ENCODE data around the gene UQCRC1. TPM values are rescaled to one million over a fixed set of nuclear protein-coding genes. Genes with fewer than 3 reads are reported as not detected.

Gene UQCRC1
- total RNA-seq, 1 experiment from 2014 or later = 575 TPM

- H3K79me2 ChIP-seq (ENCODE audit: low read length) = peaks cover 16% of the 10 kb centered on the region
- no peak overlapping the region for H3K4me3 ChIP-seq (ENCODE audit: low read length)
- no peak overlapping the region for H3K4me2 ChIP-seq (ENCODE audit: low read length)
- no peak overlapping the region for H3K9ac ChIP-seq (ENCODE audit: low read length)
- ChIA-PET CTCF (interaction anchor here (0.7 kb wide), 1 partner anchor 10 kb away, joined by 8 read pairs; no protein-coding TSS in a partner anchor), POLR2A (ENCODE audit: unreplicated experiment) (no interaction called here)
- TF ChIP-seq EZH2 (IDR thresholded peaks at IDR 0.05; ENCODE audit: low read length, unreplicated experiment) (no peak), CTCF (conservative IDR thresholded peaks at IDR 0.05; ENCODE audit: low read depth, low read length) (no peak)
- no peaks in the 10 kb centered on the region for H3F3A ChIP-seq (ENCODE audit: low read length, unreplicated experiment)
- no peak overlapping the region for H2AFZ ChIP-seq (ENCODE audit: low read length)
- intact Hi-C loops (cut with micrococcal nuclease) = no loop called here
- H3K9me3 ChIP-seq (ENCODE audit: low read length) = no peaks in the 10 kb centered on the region
- no peaks in the 10 kb centered on the region for H3K27me3 ChIP-seq (ENCODE audit: low read length)
- peaks cover 74% of the 10 kb centered on the region for H3K36me3 ChIP-seq (ENCODE audit: low read depth, low read length)
- H3K27ac ChIP-seq (ENCODE audit: low read length) = no peak overlapping the region
- DNase-seq = no peak
- no TSS peak for BruUV-seq (replicated peaks)
- H4K20me1 ChIP-seq (ENCODE audit: low read length) = no peaks in the 10 kb centered on the region
- no peak for ATAC-seq
- H3K9me2 ChIP-seq (replicated peaks; ENCODE audit: low read length) = no peaks in the 10 kb centered on the region
- H3K4me1 ChIP-seq (ENCODE audit: insufficient read depth, low read length) = peaks cover 48% of the 10 kb centered on the region
Observed at GRCh38 chr3:48601622-48601994, 7.8 kb downstream of the UQCRC1 start.

- ATAC-seq (no peak), DNase-seq (no peak)
- Histone ChIP-seq H3K9ac (ENCODE audit: low read length) (no peak overlapping the region), H3K27ac (ENCODE audit: low read length) (no peak overlapping the region), H3K9me3 (ENCODE audit: low read length) (no peaks in the 10 kb centered on the region), H3K27me3 (ENCODE audit: low read length) (no peaks in the 10 kb centered on the region), H3K36me3 (ENCODE audit: low read depth, low read length) (peaks cover 70% of the 10 kb centered on the region), H4K20me1 (ENCODE audit: low read length) (no peaks in the 10 kb centered on the region), H2AFZ (ENCODE audit: low read length) (no peak overlapping the region), H3F3A (ENCODE audit: low read length, unreplicated experiment) (no peaks in the 10 kb centered on the region), H3K4me1 (ENCODE audit: insufficient read depth, low read length) (peaks cover 54% of the 10 kb centered on the region), H3K9me2 (replicated peaks; ENCODE audit: low read length) (no peaks in the 10 kb centered on the region), H3K4me3 (ENCODE audit: low read length) (no peak overlapping the region), H3K79me2 (ENCODE audit: low read length) (peaks cover 12% of the 10 kb centered on the region), H3K4me2 (ENCODE audit: low read length) (no peak overlapping the region)
- ChIA-PET CTCF (no interaction called here), POLR2A (ENCODE audit: unreplicated experiment) (no interaction called here)
- TF ChIP-seq EZH2phosphoT487 (IDR thresholded peaks at IDR 0.05; ENCODE audit: borderline replicate concordance, low read length) = no peak
- no peak for TF ChIP-seq CTCF (conservative IDR thresholded peaks at IDR 0.05; ENCODE audit: low read depth, low read length)
- no TSS peak for BruUV-seq (replicated peaks)
- intact Hi-C loops (cut with micrococcal nuclease) = no loop called here
Observed at GRCh38 chr3:48600711-48601621, 8.5 kb downstream of the UQCRC1 start.
